HG02759 (cell line): ENCODE results near the gene TRIM23.
"Not testable (repeated sequence)": the region's sequence is repeated elsewhere in the genome, so short reads cannot be mapped to it uniquely, and the experiment has no call there.

Experiments
- ATAC-seq: cut with Tn5 transposase; IDR thresholded peaks from one replicate; pipeline ENCODE4 v1.9.1; 2021; ENCODE audit warnings: mild to moderate bottlenecking, moderate library complexity; ENCODE audit not compliant: unreplicated experiment

Gene TRIM23

DNA sequence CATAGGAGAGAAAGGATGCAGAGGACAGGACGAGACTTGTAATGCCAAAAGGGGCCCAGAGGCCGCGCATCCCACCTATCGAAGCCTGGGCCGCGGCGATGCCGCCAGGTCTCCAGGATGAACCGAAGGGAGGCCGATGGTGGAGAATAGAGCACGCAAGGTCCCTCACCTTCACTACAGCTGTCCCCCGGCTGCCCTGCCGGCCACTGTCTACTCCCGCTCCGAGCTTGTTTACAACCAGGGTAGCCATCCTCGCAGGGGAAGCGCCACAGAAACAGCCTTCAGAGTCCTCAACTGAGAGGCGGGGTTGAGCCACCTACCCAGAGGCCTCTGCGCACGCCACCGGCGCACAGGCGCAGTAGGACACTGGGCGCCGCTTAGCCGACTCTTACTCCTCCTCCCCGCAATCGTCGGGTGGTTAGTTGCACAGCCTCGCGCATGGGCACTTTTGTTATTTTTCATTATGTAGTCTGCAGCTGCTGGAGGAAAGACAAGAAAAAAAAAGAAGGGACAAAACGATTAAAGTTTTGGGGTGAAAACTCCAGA lies at the start of gene TRIM23:
TRIM23 (minus strand) TSS at position 309 of the 546 bp plus-strand sequence; CDS start at position 250, 59 bp downstream.
- peak; percentile 96 for ATAC-seq

DNA sequence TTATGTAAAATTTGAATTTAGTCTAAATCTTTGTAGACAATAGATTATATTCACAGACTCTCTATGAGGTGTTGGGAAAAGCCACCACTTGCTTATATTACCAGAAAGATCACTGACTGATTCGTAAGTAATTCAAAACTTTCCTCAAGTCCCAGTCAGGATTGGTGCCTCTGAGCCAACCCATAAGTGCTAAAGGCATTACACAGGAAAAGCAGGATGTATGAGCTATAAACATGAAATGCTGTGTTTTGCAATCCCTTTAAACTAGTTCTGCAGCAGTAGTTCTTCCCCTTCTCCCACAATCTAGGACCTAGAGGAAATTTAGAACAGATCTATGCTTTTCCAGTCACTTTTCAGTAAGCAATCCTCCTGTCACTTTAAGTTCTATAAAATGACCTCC lies 48.7 kb upstream of the TRIM23 start:
- ATAC-seq, result no peak

DNA sequence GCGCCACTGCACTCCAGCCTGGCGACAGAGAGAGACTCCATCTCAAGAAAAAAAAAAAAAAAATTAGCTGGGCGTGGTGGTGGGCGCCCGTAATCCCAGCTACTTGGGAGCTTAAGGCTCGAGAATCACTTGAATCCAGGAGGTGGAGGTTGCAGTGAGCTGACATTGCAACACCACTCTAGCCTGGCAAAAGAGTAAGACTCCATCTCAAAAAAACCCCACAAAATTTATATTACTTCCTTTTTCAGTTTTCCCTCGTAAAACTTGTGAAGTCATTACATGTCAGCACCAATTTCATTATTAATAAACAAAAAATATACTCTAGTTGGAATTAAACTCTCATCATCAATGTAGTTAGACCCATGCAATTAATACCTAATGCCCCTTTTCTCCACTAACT lies 44.6 kb upstream of the TRIM23 start:
- ATAC-seq, result no peak

DNA sequence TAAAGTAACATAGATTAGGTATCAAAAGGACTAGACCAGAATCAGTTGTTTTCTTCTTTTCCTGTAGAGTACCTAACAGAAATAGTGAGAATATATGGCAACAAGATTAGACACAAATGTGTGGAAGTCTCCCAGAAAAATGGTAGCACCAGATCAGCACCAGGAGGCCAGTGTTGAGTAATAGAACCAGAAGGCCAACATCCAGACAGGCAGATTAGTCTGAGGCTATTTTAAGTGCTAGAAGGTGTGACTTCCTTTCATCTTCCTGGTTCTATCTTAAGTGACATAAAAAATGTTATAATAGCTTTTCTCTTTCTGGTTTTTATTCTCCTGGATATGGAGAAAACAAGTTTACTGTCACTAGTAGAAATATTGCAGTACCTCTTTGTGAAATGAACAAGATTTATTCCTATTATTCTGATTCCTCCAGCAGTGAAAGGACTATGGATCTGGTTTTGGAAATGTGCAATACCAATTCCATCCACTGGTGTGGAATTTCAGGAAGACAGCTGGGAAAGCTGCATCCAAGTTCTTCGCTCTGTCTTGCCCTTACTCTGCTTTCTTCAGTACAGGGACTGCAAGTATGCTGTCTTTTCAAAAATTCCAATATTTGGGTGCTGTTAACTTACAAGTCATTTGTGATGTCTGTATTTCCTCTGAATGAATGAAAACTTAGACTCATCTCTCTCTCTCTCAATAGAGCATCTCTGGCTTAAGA lies 39.8 kb upstream of the TRIM23 start:
- no peak for ATAC-seq

GRCh38 chr5:65654713-65655112 lies 30.6 kb upstream of the TRIM23 start:
- ATAC-seq, result no peak

GRCh38 chr5:65651144-65651543 lies 27.0 kb upstream of the TRIM23 start:
- ATAC-seq, result no peak

DNA sequence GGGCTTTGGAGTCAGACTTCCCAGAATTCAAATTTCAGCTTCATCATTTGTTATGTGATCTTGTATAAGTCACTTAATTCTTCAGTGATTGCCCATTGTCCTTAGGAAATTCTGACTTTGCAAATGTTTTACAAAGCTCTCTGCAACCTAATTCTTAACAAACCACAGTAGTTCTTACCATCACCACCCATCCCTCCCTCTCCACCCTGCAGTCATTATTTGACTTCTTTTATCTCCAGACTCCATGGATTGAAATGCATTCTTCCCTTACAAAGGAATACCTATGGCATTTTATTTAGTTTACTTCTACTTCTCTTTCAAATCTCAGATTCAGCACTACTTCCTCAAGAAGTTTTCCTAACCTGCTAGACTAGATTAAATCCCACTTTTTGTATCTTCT lies 23.8 kb upstream of the TRIM23 start:
- no peak for ATAC-seq

GRCh38 chr5:65646938-65647337 lies 22.8 kb upstream of the TRIM23 start:
- no peak for ATAC-seq

DNA sequence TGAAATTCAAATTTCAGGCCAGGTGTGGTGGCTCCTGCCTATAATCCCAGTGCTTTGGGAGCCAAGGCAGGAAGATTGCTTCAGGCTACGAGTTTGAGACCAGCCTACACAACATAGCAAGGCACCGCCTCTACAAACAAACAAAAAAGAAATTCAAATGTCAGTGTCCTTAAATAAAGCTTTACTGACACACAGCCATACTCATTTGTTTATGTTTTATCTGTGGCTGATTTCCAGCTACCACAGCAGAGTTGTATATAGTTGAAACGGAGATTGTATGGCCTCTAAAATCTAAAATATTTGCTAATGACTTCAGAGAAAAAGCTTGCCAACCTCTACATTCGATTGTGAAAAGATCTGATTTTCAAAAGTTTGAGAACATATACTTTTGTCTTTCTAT lies 16.1 kb upstream of the TRIM23 start:
- ATAC-seq, result no peak

DNA sequence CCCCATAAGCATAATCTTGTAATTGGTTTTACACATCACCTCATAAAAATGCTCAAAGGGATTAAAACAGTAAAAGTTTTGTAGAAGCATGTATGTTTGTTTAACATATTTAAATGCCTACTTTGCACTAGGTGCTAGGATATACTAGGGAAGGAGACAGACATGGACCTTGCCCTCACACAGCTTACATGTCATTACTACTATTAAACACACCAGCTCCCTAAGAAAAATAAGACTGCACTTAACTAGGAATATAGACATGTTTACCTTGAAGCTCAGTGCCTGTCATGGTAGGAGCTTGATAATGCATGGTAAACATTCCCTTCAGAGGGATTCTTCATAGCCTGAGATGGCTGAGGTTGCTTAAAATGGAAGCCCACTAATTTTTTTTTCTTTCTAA lies 6.8 kb upstream of the TRIM23 start:
- ATAC-seq, result no peak

- ATAC-seq, result no peak
Measured at GRCh38 chr5:65625743-65626142, 1.6 kb upstream of the TRIM23 start.

DNA sequence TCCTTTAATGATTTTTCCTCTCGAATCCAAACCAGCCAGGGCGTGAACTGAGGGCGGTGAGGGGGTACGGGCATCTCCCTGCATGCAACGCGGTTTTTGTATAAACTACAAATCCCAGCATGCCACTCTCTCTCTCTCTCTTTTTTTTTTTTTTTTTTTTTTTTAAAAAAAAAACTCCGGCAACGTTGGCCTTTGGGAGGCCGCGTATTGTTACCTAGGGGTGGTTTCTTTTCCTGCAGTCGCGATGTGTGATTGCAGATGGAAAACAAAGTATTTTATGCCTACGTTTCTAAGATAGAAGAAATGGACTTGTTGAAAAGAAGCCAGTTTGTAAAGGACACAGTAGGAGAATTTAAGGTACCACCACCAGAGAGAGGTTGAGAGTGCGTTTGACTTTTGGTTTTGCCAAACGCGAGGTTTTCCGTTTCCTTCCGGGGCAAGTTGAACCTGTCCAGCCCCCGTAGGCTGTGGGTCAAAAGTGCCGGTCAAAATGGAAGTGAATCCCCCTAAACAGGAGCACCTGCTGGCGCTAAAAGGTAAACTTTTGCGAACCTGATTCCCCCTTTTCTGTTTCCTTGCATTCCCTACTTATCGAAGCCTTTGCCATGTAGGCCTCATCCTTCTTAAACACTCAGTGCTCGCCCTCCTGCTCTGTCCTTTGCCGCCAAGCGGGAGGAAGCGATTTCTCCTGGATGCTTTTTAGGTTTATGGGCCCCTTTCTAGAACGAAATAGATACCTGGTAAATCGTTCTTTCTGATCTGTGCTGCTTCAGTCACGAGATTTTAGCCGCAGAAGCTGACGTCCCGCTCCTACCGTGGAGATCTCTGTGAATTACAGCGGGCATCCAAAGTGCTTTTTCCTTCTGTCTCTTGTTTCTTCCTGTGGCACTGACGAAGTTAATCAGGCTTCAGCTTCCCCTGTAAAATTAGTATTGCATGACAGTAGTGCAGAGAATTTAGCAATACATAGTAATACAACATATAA lies 730 bp upstream of the TRIM23 start, which contains the start of the genes SHLD3 and TRAPPC13:
SHLD3 (plus strand) TSS at position 457 of the 985 bp plus-strand sequence. CDS start 4,561 bp downstream, outside the sequence.
TRAPPC13 (plus strand) TSS at position 457 of the 985 bp plus-strand sequence; CDS start at position 491, 34 bp downstream.
- peak; percentile 73 for ATAC-seq

DNA sequence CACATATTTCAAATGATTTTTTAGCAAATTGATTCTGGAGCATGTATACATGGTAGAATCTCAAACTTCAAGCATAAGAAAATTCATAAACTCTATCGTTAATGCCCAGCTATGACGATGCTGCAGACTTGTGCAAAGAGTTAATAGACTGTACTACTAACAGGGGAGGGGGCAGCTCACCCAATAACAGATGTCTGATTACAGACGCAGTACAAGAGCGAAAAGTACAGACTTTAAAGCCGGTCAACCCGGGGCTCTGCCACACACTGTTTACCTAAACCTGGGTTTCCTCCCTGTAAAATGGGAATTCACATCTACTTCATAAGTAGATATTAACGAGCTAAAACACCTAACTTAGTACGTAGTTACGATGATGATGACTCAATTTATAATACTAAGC lies 651 bp downstream of the TRIM23 start:
- ATAC-seq, result no peak

DNA sequence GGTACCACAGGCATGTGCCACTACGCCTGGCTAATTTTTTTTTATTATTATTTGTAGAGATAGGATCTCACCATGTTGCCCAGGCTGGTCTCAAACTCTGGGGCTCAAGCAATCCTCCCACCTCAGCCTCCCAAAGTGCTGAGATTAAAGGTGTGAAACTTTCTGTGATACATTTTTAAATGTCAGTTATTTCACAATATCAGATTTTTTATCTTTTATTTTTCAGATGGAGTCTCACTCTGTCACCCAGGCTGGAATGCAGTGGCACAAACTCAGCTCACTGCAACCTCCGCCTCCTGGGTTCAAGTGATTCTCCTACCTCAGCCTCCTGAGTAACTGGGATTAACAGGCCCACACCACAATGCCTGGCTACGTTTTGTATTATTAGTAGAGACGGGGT lies 2.2 kb downstream of the TRIM23 start:
- not testable (repeated sequence) for ATAC-seq

DNA sequence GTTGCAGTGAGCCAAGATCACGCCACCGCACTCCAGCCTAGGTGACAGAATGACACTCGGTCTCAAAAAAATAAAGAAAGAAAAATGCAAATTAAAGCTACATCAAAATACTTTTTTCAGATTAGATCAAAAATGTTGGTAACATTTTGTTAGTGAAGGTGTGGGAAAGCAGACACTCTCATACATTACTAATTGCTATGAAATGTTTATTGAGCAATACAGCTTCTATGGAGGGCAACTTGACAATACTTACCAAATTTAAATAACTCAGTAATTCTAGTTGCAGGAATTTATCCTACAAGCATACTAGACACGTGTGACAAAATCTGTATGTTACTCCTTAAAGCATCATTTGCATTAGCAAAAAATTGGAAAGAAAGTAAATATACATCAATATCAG lies 4.1 kb downstream of the TRIM23 start:
- ATAC-seq, result no peak

GRCh38 chr5:65612298-65612907 lies 11.7 kb downstream of the TRIM23 start:
- no peak for ATAC-seq

- ATAC-seq, result no peak
Measured at GRCh38 chr5:65611524-65611923, 12.6 kb downstream of the TRIM23 start.

- not testable (repeated sequence) for ATAC-seq
Measured at GRCh38 chr5:65601761-65602160, 22.4 kb downstream of the TRIM23 start.

GRCh38 chr5:65588694-65589093 lies 35.4 kb downstream of the TRIM23 start:
- ATAC-seq, result no peak

DNA sequence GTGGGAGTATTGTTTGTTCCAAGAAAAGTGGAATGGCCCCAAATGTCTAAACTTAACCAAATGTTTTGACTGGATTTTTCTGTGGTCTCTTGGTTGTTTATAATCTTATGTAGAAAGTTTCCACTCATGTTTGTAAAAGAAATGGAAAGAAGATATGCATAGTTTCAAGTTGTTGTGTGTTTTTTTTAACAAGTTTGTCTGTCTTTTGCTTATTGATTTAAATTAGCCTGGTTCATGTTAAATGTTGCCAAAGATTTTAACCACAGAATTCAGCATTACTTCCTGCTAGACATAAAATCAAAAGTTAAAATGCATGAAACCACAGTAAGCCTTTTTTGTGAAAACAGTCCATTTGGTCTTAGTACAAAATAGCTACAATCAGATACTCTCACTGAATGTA lies 47.0 kb downstream of the TRIM23 start:
- no peak for ATAC-seq
